HepG2 (cell line): ENCODE results near the gene CSTPP1. TPM values are rescaled to one million over a fixed set of nuclear protein-coding genes. Genes with fewer than 3 reads are reported as not detected.

Experiments used
- CEBPB ChIP-seq: IDR thresholded peaks from 2 replicates; pipeline ENCODE4 v1.6.1; 2011; ENCODE audit warnings: low read depth, low read length, improper control_type of control experiment, borderline replicate concordance
- CERS6 ChIP-seq: sonication (generic); formaldehyde crosslinking; IDR thresholded peaks from 2 replicates; pipeline ENCODE4 v1.5.0; 2020; ENCODE audit warnings: missing genetic modification reagents
- CREM ChIP-seq, 2 experiments: sonication (generic) in 1 of 2; formaldehyde crosslinking in 1 of 2; IDR thresholded peaks; 2 replicates each; pipeline versions ENCODE4 v1.4.0 to v1.6.1; 2016 to 2020; ENCODE audit warnings: antibody characterized with exemption in 1 of 2, mild to moderate bottlenecking in 1 of 2, missing genetic modification reagents in 1 of 2
- GATAD2A ChIP-seq: IDR thresholded peaks from 2 replicates; pipeline ENCODE4 v1.6.1; 2016
- GFI1 ChIP-seq: sonication (generic); formaldehyde crosslinking; IDR thresholded peaks from 2 replicates; pipeline ENCODE4 v1.5.0; 2020; ENCODE audit warnings: missing genetic modification reagents, mild to moderate bottlenecking, borderline replicate concordance
- HDAC2 ChIP-seq: sonication (generic); formaldehyde crosslinking; IDR thresholded peaks from 2 replicates; pipeline ENCODE4 v1.4.0; 2020; ENCODE audit warnings: missing genetic modification reagents
- HMG20A ChIP-seq: IDR thresholded peaks from 2 replicates; pipeline ENCODE4 v1.6.1; 2016; ENCODE audit warnings: borderline replicate concordance
- HMG20B ChIP-seq: conservative IDR thresholded peaks from 2 replicates; pipeline ENCODE4 v1.6.1; 2016; ENCODE audit warnings: missing genetic modification reagents, missing compliant biosample characterization
- NR2F1 ChIP-seq, 2 experiments: fragments of 450-650 bp in 1 of 2; formaldehyde crosslinking in 1 of 2; IDR thresholded peaks; 2 replicates each; pipeline versions ENCODE4 v1.5.0 to v1.6.1; 2016 to 2020; ENCODE audit warnings: mild to moderate bottlenecking in 1 of 2, missing compliant biosample characterization in 1 of 2, missing genetic modification reagents in 1 of 2, moderate library complexity in 1 of 2
- PHF21A ChIP-seq: sonication (generic); formaldehyde crosslinking; IDR thresholded peaks from 2 replicates; pipeline ENCODE4 v1.5.0; 2020; ENCODE audit warnings: mild to moderate bottlenecking, missing genetic modification reagents
- SETDB1 ChIP-seq: sonication (generic); formaldehyde crosslinking; IDR thresholded peaks from 2 replicates; pipeline ENCODE4 v1.5.1; 2020; ENCODE audit warnings: missing genetic modification reagents, mild to moderate bottlenecking, borderline replicate concordance
- SMARCC2 ChIP-seq: fragments of 450-650 bp; IDR thresholded peaks from 2 replicates; pipeline ENCODE4 v1.6.1; 2017; ENCODE audit warnings: antibody characterized with exemption, mild to moderate bottlenecking
- SNAPC2 ChIP-seq: sonication (generic); formaldehyde crosslinking; IDR thresholded peaks from 2 replicates; pipeline ENCODE4 v1.8.1; 2022; ENCODE audit warnings: mild to moderate bottlenecking, missing genetic modification reagents
- STAT5B ChIP-seq: sonication (generic); formaldehyde crosslinking; IDR thresholded peaks from 2 replicates; pipeline ENCODE4 v1.4.0; 2020; ENCODE audit warnings: missing genetic modification reagents
- TCF7 ChIP-seq: sonication (generic); IDR thresholded peaks from 2 replicates; pipeline ENCODE4 v1.6.1; 2016; ENCODE audit warnings: antibody characterized with exemption, low read depth
- TFE3 ChIP-seq: IDR thresholded peaks from 2 replicates; pipeline ENCODE4 v1.6.1; 2016
- THRA ChIP-seq: sonication (generic); formaldehyde crosslinking; IDR thresholded peaks from 2 replicates; pipeline ENCODE4 v1.4.0; 2020; ENCODE audit warnings: missing genetic modification reagents, borderline replicate concordance
- ZBTB21 ChIP-seq: sonication (generic); formaldehyde crosslinking; IDR thresholded peaks from 2 replicates; pipeline ENCODE4 v1.4.0; 2020; ENCODE audit warnings: missing genetic modification reagents
- ZKSCAN8 ChIP-seq: IDR thresholded peaks from 2 replicates; pipeline ENCODE4 v1.6.1; 2016; ENCODE audit warnings: borderline replicate concordance, missing genetic modification reagents, missing compliant biosample characterization
- ZNF615 ChIP-seq: sonication (generic); formaldehyde crosslinking; IDR thresholded peaks from 2 replicates; pipeline ENCODE4 v1.5.0; 2020; ENCODE audit warnings: mild to moderate bottlenecking, missing genetic modification reagents, borderline replicate concordance
- ZNF770 ChIP-seq: sonication (generic); formaldehyde crosslinking; IDR thresholded peaks from 2 replicates; pipeline ENCODE4 v1.5.0; 2020; ENCODE audit warnings: mild to moderate bottlenecking, missing genetic modification reagents
- polyA plus RNA-seq, 8 experiments: library from polyadenylated mRNA; depleted of rRNA in 3 of 8; stranded (reverse) in 7 of 8; unstranded in 1 of 8; fragments of >200 nt; fragmentation: Illumina TruSeq in 4 of 8; extraction: Trizol in 4 of 8; gene quantifications; 2 replicates each; pipeline versions ENCODE4 v1.2.1 to v1.2.3, GENCODE V29; 2011 to 2016; ENCODE audit warnings: low read depth in 4 of 8, missing spikeins in 1 of 8, mixed read lengths in 1 of 8; ENCODE audit not compliant: insufficient read depth in 1 of 8
- total RNA-seq, 5 experiments: library from RNA; depleted of rRNA; stranded (reverse); fragments of >200 nt; fragmentation: Illumina TruSeq; extraction: Trizol; gene quantifications; 2 replicates each; pipeline ENCODE4 v1.2.3, GENCODE V29; 2016; ENCODE audit warnings: low read depth in 1 of 5
- TF ChIP-seq, protein P1 (sequence below): fragments of 450-650 bp; IDR thresholded peaks from 2 replicates; pipeline ENCODE4 v1.6.1; 2017; ENCODE audit warnings: mild to moderate bottlenecking

The CSTPP1 gene
- total and polyA plus RNA-seq, 2 of the 13 experiments (the other 11 are each of a cell fraction or from before 2014, with no cell fraction given): 12.3 to 14.6 TPM

- TF ChIP-seq STAT5B (CRISPR knock-in tag) (no peak), ZKSCAN8 (CRISPR knock-in tag) (no peak), HDAC2 (CRISPR knock-in tag) (peak; percentile 66), ZNF770 (no peak), SNAPC2 (CRISPR knock-in tag) (no peak), SMARCC2 (no peak), HMG20B (0 out of 2 replicates have a peak, but pooled peaks have one; percentile 51), GFI1 (CRISPR knock-in tag) (peak; percentile 98), ZBTB21 (CRISPR knock-in tag) (peak; percentile 74; the same call in 1 of the 2 replicates), TFE3 (CRISPR knock-in tag) (0 out of 2 replicates have a peak, but pooled peaks have one; percentile 19), CERS6 (CRISPR knock-in tag) (no peak), NR2F1 (CRISPR knock-in tag; IDR thresholded peaks at IDR 0.05) (peak; percentile 25 to 41; a peak in 1 of 4 replicates), PHF21A (peak; percentile 59; the same call in 1 of the 2 replicates), TCF7 (no peak), GATAD2A (CRISPR knock-in tag) (peak; percentile 75), HMG20A (peak; percentile 76; the same call in 1 of the 2 replicates), ZNF615 (CRISPR knock-in tag) (no peak), CREM (IDR thresholded peaks at IDR 0.05) (no peak), CREM (CRISPR knock-in tag; IDR thresholded peaks at IDR 0.05) (no peak), THRA (CRISPR knock-in tag) (peak; percentile 69; the same call in 1 of the 2 replicates), CEBPB (0 out of 2 replicates have a peak, but pooled peaks have one; percentile 26), SETDB1 (CRISPR knock-in tag) (no peak)
- TF ChIP-seq, protein P1, sequence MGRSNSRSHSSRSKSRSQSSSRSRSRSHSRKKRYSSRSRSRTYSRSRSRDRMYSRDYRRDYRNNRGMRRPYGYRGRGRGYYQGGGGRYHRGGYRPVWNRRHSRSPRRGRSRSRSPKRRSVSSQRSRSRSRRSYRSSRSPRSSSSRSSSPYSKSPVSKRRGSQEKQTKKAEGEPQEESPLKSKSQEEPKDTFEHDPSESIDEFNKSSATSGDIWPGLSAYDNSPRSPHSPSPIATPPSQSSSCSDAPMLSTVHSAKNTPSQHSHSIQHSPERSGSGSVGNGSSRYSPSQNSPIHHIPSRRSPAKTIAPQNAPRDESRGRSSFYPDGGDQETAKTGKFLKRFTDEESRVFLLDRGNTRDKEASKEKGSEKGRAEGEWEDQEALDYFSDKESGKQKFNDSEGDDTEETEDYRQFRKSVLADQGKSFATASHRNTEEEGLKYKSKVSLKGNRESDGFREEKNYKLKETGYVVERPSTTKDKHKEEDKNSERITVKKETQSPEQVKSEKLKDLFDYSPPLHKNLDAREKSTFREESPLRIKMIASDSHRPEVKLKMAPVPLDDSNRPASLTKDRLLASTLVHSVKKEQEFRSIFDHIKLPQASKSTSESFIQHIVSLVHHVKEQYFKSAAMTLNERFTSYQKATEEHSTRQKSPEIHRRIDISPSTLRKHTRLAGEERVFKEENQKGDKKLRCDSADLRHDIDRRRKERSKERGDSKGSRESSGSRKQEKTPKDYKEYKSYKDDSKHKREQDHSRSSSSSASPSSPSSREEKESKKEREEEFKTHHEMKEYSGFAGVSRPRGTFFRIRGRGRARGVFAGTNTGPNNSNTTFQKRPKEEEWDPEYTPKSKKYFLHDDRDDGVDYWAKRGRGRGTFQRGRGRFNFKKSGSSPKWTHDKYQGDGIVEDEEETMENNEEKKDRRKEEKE: no peak
Measured at GRCh38 chr11:46984987-46985386, 48.4 kb downstream of the CSTPP1 start (continued).
